IPS-11a (cell line): ENCODE results near the gene TAF7L.
"Not testable (repeated sequence)": the region's sequence is repeated elsewhere in the genome, so short reads cannot be mapped to it uniquely, and the experiment has no call there.

ENCODE experiments used
- H3K4me3 ChIP-seq: one replicate; pipeline ENCODE4 v1.5.1; 2013; ENCODE audit warnings: low read depth, low read length, control low read depth

The TAF7L gene

GRCh38 chrX:101290957-101291603, at the start of gene TAF7L:
TSS of gene TAF7L (minus strand) at chrX:101291334. CDS start at chrX:101287543, 3,791 bp downstream.
- no peak within 1 kb of the TSS for H3K4me3 ChIP-seq

GRCh38 chrX:101337776-101338271, 46.7 kb upstream of the TAF7L start:
- H3K4me3 ChIP-seq = no peak overlapping the region

GRCh38 chrX:101334310-101334709, 43.2 kb upstream of the TAF7L start:
- not testable (repeated sequence) for H3K4me3 ChIP-seq

- not testable (repeated sequence) for H3K4me3 ChIP-seq
These were observed 35.5 kb upstream of the TAF7L start for GRCh38 chrX:101326600-101326999.

GRCh38 chrX:101303790-101304189, 12.7 kb upstream of the TAF7L start:
- H3K4me3 ChIP-seq = no peak overlapping the region

GRCh38 chrX:101295603-101296002, 4.5 kb upstream of the TAF7L start:
- H3K4me3 ChIP-seq = not testable (repeated sequence)

- no peak overlapping the region for H3K4me3 ChIP-seq
These were observed 3.7 kb downstream of the TAF7L start for GRCh38 chrX:101287402-101287801.

- no peak overlapping the region for H3K4me3 ChIP-seq
These were observed 14.9 kb downstream of the TAF7L start for GRCh38 chrX:101276238-101276637.

- H3K4me3 ChIP-seq = no peak overlapping the region
These were observed 16.9 kb downstream of the TAF7L start for GRCh38 chrX:101274198-101274597.

- H3K4me3 ChIP-seq = no peak overlapping the region
These were observed 25.2 kb downstream of the TAF7L start for GRCh38 chrX:101265869-101266428.

GRCh38 chrX:101263766-101264165, 27.4 kb downstream of the TAF7L start:
- no peak overlapping the region for H3K4me3 ChIP-seq

GRCh38 chrX:101262590-101262989, 28.5 kb downstream of the TAF7L start:
- H3K4me3 ChIP-seq = no peak overlapping the region

GRCh38 chrX:101260435-101260834, 30.7 kb downstream of the TAF7L start:
- H3K4me3 ChIP-seq = no peak overlapping the region

GRCh38 chrX:101258259-101258581, 32.9 kb downstream of the TAF7L start:
- H3K4me3 ChIP-seq = no peak overlapping the region

- no peak overlapping the region for H3K4me3 ChIP-seq
These were observed 33.5 kb downstream of the TAF7L start for GRCh38 chrX:101257448-101258258.

- H3K4me3 ChIP-seq = no peak overlapping the region
These were observed 38.5 kb downstream of the TAF7L start for GRCh38 chrX:101252634-101253033.

GRCh38 chrX:101241531-101241930, 49.6 kb downstream of the TAF7L start:
- H3K4me3 ChIP-seq = no peak overlapping the region

- no peak overlapping the region for H3K4me3 ChIP-seq
These were observed 54.1 kb downstream of the TAF7L start for GRCh38 chrX:101237041-101237440.

GRCh38 chrX:101232316-101232715, 58.8 kb downstream of the TAF7L start:
- no peak overlapping the region for H3K4me3 ChIP-seq

- no peak overlapping the region for H3K4me3 ChIP-seq
These were observed 60.1 kb downstream of the TAF7L start for GRCh38 chrX:101231080-101231479.

GRCh38 chrX:101230636-101231035, 60.5 kb downstream of the TAF7L start:
- H3K4me3 ChIP-seq = no peak overlapping the region

- H3K4me3 ChIP-seq = no peak overlapping the region
These were observed 62.0 kb downstream of the TAF7L start for GRCh38 chrX:101229170-101229569.
